Peyer's patch (tissue), 4 donors: Measurements from ENCODE around the gene SMYD3.

ENCODE experiments used
- POLR2A ChIP-seq, 2 donors: fragments of 450-650 bp; IDR thresholded peaks; one replicate each; pipeline ENCODE4 v1.5.1; 2017; ENCODE audit warnings: antibody characterized with exemption in 2 of 2, mild to moderate bottlenecking in 2 of 2, moderate library complexity in 2 of 2
- TF ChIP-seq, protein P1 (sequence below), 6 experiments: fragments of 450-650 bp in 4 of 6; fragments of 200-600 bp in 2 of 6; sonication (generic) in 1 of 6; IDR thresholded peaks; one replicate each; pipeline ENCODE4 v1.5.1; 2017 to 2019; ENCODE audit warnings: antibody characterized with exemption in 6 of 6, mild to moderate bottlenecking in 3 of 6, moderate library complexity in 1 of 6

- TF ChIP-seq, protein P1, sequence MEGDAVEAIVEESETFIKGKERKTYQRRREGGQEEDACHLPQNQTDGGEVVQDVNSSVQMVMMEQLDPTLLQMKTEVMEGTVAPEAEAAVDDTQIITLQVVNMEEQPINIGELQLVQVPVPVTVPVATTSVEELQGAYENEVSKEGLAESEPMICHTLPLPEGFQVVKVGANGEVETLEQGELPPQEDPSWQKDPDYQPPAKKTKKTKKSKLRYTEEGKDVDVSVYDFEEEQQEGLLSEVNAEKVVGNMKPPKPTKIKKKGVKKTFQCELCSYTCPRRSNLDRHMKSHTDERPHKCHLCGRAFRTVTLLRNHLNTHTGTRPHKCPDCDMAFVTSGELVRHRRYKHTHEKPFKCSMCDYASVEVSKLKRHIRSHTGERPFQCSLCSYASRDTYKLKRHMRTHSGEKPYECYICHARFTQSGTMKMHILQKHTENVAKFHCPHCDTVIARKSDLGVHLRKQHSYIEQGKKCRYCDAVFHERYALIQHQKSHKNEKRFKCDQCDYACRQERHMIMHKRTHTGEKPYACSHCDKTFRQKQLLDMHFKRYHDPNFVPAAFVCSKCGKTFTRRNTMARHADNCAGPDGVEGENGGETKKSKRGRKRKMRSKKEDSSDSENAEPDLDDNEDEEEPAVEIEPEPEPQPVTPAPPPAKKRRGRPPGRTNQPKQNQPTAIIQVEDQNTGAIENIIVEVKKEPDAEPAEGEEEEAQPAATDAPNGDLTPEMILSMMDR (IDR thresholded peaks at IDR 0.05) = no peak
- no peak for TF ChIP-seq POLR2A (IDR thresholded peaks at IDR 0.05)
These were observed 285.4 kb downstream of the SMYD3 start for GRCh38 chr1:246221485-246222255.
